A549 (cell line): ENCODE results near the gene TNS1. TPM values are rescaled to one million over a fixed set of nuclear protein-coding genes. Genes with fewer than 3 reads are reported as not detected.

ENCODE experiments used
- ATAC-seq, 2 experiments: fragments of 200-7000 bp in 1 of 2; fragments of >200 bp in 1 of 2; cut with Nextera tagmentation in 1 of 2; cut with Tn5 transposase in 1 of 2; 3 replicates each; pipeline versions ENCODE4 v1.8.0 to v1.9.1; 2018 to 2020; ENCODE audit warnings: mild to moderate bottlenecking in 1 of 2, moderate library complexity in 1 of 2
- CTCF ChIA-PET: fragments of 300-600 bp; sonication (Branson Sonifier 250); formaldehyde crosslinking; extraction: SDS; loops from one replicate; lab custom pipeline; 2021; ENCODE audit warnings: antibody characterized with exemption, inconsistent platforms; lab: Yijun Ruan, JAX
- POLR2A ChIA-PET: fragments of 350-600 bp; formaldehyde crosslinking; extraction: SDS; loops from one replicate; lab custom pipeline; 2021; ENCODE audit warnings: antibody characterized with exemption, inconsistent platforms; lab: Yijun Ruan, JAX
- DNase-seq, 2 experiments: peaks; one replicate each; pipeline versions ENCODE4 v3.0.0 to v3.0.0-alpha.2; 2011 to 2016; ENCODE audit warnings: low read depth in 1 of 2, low spot score in 1 of 2
- FAIRE-seq: peaks from 2 replicates; lab custom pipeline; 2011; peaks lifted over from hg19 to GRCh38; lab: Jason Lieb, UNC
- H3K27ac ChIP-seq, 2 experiments: fragments of >200 bp; sonication (Bioruptor Twin); formaldehyde crosslinking; 3 replicates each; pipeline ENCODE4 v1.5.1; 2016 to 2017
- H3K4me1 ChIP-seq: fragments of >200 bp; sonication (Bioruptor Twin); formaldehyde crosslinking; 3 replicates; pipeline ENCODE4 v1.6.1; 2016
- H3K4me2 ChIP-seq: fragments of >200 bp; sonication (Bioruptor Twin); formaldehyde crosslinking; 3 replicates; pipeline ENCODE4 v1.6.1; 2016
- H3K4me3 ChIP-seq: fragments of >200 bp; sonication (Bioruptor Twin); formaldehyde crosslinking; 3 replicates; pipeline ENCODE4 v1.5.1; 2016
- H3K9me3 ChIP-seq: fragments of >200 bp; sonication (Bioruptor Twin); formaldehyde crosslinking; 3 replicates; pipeline ENCODE4 v1.6.1; 2016
- ATOH8 ChIP-seq: fragments of 250-450 bp; sonication (Bioruptor Pico); IDR thresholded peaks from 2 replicates; pipeline ENCODE4 v1.5.0; 2020; ENCODE audit warnings: low read depth, mild to moderate bottlenecking, moderate library complexity
- CHD2 ChIP-seq: fragments of 150-350 bp; IDR thresholded peaks from 2 replicates; pipeline ENCODE4 v1.6.1; 2014; ENCODE audit warnings: low read length; ENCODE audit not compliant: partially characterized antibody
- CTCF ChIP-seq: fragments of >200 bp; sonication (Bioruptor Twin); formaldehyde crosslinking; IDR thresholded peaks from 3 replicates; pipeline ENCODE4 v1.5.1; 2016
- EHF ChIP-seq: fragments of 250-450 bp; sonication (Bioruptor Pico); IDR thresholded peaks from 2 replicates; pipeline ENCODE4 v1.5.0; 2020; ENCODE audit warnings: mild to moderate bottlenecking
- ESRRA ChIP-seq: fragments of 150-350 bp; IDR thresholded peaks from 2 replicates; pipeline ENCODE4 v1.6.1; 2014; ENCODE audit warnings: mild to moderate bottlenecking, low read length, borderline replicate concordance
- FOSL2 ChIP-seq, 2 experiments: fragments of 450-650 bp in 1 of 2; fragments of >200 bp in 1 of 2; sonication (Bioruptor Twin) in 1 of 2; formaldehyde crosslinking; IDR thresholded peaks; 2 replicates each; pipeline versions ENCODE4 v1.5.0 to v1.6.1; 2016 to 2020; ENCODE audit warnings: mild to moderate bottlenecking in 1 of 2, moderate library complexity in 1 of 2
- HDAC2 ChIP-seq: fragments of 200-600 bp; sonication (generic); IDR thresholded peaks from 2 replicates; pipeline ENCODE4 v1.6.1; 2016
- HOXA7 ChIP-seq: fragments of 250-450 bp; sonication (Bioruptor Pico); IDR thresholded peaks from 2 replicates; pipeline ENCODE4 v1.5.0; 2020; ENCODE audit warnings: mild to moderate bottlenecking, moderate library complexity
- KDM1A ChIP-seq: fragments of 200-600 bp; sonication (generic); IDR thresholded peaks from 2 replicates; pipeline ENCODE4 v1.6.1; 2016; ENCODE audit warnings: low read depth, mild to moderate bottlenecking
- NFE2L2 ChIP-seq: fragments of 150-350 bp; conservative IDR thresholded peaks from 2 replicates; pipeline ENCODE4 v1.6.1; 2014; ENCODE audit warnings: low read length
- NR3C1 ChIP-seq: fragments of >200 bp; sonication (Bioruptor Twin); formaldehyde crosslinking; IDR thresholded peaks from 3 replicates; pipeline ENCODE4 v1.6.1; 2017
- RAD21 ChIP-seq, 2 experiments: fragments of >200 bp in 1 of 2; sonication (Bioruptor Twin) in 1 of 2; formaldehyde crosslinking in 1 of 2; IDR thresholded peaks in 1 of 2; conservative IDR thresholded peaks in 1 of 2; 2 replicates in 1 of 2; 3 replicates in 1 of 2; pipeline ENCODE4 v1.6.1; 2012 to 2018; ENCODE audit warnings: inconsistent platforms in 1 of 2
- REST ChIP-seq: fragments of 200-600 bp; sonication (generic); IDR thresholded peaks from 2 replicates; pipeline ENCODE4 v1.6.1; 2016; ENCODE audit warnings: antibody characterized with exemption, mild to moderate bottlenecking, moderate library complexity
- SMC3 ChIP-seq: fragments of >200 bp; sonication (Bioruptor Twin); formaldehyde crosslinking; IDR thresholded peaks from 3 replicates; pipeline ENCODE4 v1.6.1; 2018; ENCODE audit warnings: inconsistent platforms
- ZNF302 ChIP-seq: fragments of 250-450 bp; sonication (Bioruptor Pico); IDR thresholded peaks from 2 replicates; pipeline ENCODE4 v1.9.0; 2021; ENCODE audit warnings: inconsistent platforms, mild to moderate bottlenecking, moderate library complexity
- WGBS: methylation state at CpG from one replicate; pipeline ENCODE4 v1.1.6; 2017; ENCODE audit errors: missing lambda C conversion rate; 5-methylcytosine and 5-hydroxymethylcytosine counted together
- polyA plus RNA-seq, 4 experiments: library from polyadenylated mRNA; depleted of rRNA in 3 of 4; stranded (reverse); fragments of >200 nt; fragmentation: RNase III in 1 of 4; extraction: RNeasy Plus Mini Kit Qiagen cat#74134 plus additional on column Dnase treatment in 1 of 4; gene quantifications; 2 replicates in 3 of 4; 3 replicates in 1 of 4; pipeline ENCODE4 v1.2.3, GENCODE V29; 2011 to 2017
- TF ChIP-seq, protein P1 (sequence below): fragments of 250-450 bp; sonication (Bioruptor Pico); IDR thresholded peaks from 2 replicates; pipeline ENCODE4 v1.5.0; 2021; ENCODE audit warnings: mild to moderate bottlenecking, moderate library complexity, borderline replicate concordance

Gene TNS1
- polyA plus RNA-seq, 2 of the 4 experiments (the other 2 are of a cell fraction) = 4.9 to 10.6 TPM

DNA sequence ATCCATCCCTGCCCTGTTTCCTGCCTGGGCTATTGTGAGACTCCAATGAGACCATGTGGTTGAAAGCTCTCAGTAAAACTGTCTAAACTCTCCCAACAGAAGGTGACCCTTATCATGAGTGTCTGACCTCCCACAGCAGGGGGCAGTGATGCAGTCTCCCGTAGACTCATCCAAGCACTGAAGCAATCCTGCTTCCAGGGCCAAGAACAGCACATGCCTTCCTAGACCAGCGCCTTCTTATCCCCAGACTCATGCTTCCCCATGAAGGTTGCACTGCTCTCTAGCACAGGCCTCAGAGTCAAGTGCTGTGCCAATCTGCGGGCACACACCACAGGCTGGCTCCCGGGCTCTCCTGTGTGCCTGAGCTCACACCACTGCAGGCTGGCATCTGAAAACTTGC, 112.3 kb downstream of the TNS1 start:
- Histone ChIP-seq H3K4me3 (no peak overlapping the region), H3K9me3 (no peaks in the 10 kb centered on the region), H3K27ac (0 out of 6 replicates have a peak overlapping the region, but pooled peaks of 1 of the 2 experiments have one; percentile 34), H3K4me2 (no peak overlapping the region), H3K4me1 (peaks cover 7% of the 10 kb centered on the region; the same call in 2 of the 3 replicates)
- POLR2A ChIA-PET = no interaction called here
- peak; percentile 21 to 33 for DNase-seq
- peak; percentile 48 to 73 for ATAC-seq
- CTCF ChIA-PET = interaction anchor here (0.9 to 11.3 kb wide), 15 partner anchors 10 to 134 kb away, joined by 3 to 112 read pairs (median 4); no protein-coding TSS in a partner anchor
- 58% methylated on average over 3 of the region's 4 CpGs for WGBS
- FAIRE-seq = no peak
- TF ChIP-seq, protein P1, sequence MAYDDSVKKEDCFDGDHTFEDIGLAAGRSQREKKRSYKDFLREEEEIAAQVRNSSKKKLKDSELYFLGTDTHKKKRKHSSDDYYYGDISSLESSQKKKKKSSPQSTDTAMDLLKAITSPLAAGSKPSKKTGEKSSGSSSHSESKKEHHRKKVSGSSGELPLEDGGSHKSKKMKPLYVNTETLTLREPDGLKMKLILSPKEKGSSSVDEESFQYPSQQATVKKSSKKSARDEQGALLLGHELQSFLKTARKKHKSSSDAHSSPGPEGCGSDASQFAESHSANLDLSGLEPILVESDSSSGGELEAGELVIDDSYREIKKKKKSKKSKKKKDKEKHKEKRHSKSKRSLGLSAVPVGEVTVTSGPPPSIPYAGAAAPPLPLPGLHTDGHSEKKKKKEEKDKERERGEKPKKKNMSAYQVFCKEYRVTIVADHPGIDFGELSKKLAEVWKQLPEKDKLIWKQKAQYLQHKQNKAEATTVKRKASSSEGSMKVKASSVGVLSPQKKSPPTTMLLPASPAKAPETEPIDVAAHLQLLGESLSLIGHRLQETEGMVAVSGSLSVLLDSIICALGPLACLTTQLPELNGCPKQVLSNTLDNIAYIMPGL (CRISPR knock-in tag) = no peak
- TF ChIP-seq SMC3 (peak; percentile 48; the same call in 2 of the 3 replicates), RAD21 (conservative IDR thresholded peaks at IDR 0.05 in 1 of 2, IDR thresholded peaks at IDR 0.05 in 1 of 2) (peak; percentile 30 to 42; a peak in 2 of 5 replicates), KDM1A (no peak), REST (no peak), NR3C1 (no peak), CTCF (peak; percentile 27; the same call in 1 of the 3 replicates), ZNF302 (CRISPR knock-in tag) (no peak), ESRRA (no peak)

DNA sequence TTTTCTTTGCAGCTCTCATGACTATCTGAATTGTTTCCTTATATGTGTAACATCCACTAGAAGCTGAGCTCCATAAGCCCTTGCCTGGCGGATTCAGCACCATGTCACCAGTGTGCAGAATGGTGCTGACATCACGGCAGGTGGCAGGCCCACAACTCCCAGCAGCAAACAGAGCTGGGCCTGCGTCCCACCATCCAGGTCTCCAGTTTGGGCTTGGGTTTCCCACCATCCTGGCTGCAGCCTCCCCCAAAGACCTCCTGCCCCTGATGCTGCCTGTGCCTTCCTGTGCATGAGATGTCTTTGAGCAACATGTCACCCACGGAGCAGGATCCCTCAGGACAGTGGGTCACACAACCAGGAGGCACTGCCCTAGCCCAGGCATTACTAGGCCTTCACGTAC, 113.1 kb downstream of the TNS1 start:
- CTCF ChIA-PET = interaction anchor here (0.9 to 11.3 kb wide), 15 partner anchors 9 to 137 kb away, joined by 3 to 112 read pairs (median 7); no protein-coding TSS in a partner anchor
- no peaks in the 10 kb centered on the region for H3K9me3 ChIP-seq
- TF ChIP-seq ZNF302 (CRISPR knock-in tag) (no peak), FOSL2 (IDR thresholded peaks at IDR 0.05) (no peak), FOSL2 (CRISPR knock-in tag; IDR thresholded peaks at IDR 0.05) (no peak), CHD2 (no peak), NFE2L2 (no peak), EHF (no peak), HDAC2 (no peak), ATOH8 (CRISPR knock-in tag) (no peak), HOXA7 (CRISPR knock-in tag) (no peak)
- TF ChIP-seq, all 56 proteins: peak for 0
- H3K4me1 ChIP-seq = peaks cover 7% of the 10 kb centered on the region; the same call in 2 of the 3 replicates
- no peak overlapping the region for H3K27ac ChIP-seq
- H3K4me2 ChIP-seq = no peak overlapping the region
- 81% methylated on average over 5 of the region's 5 CpGs for WGBS
- ATAC-seq = no peak
- POLR2A ChIA-PET = no interaction called here
- no peak for DNase-seq
- H3K4me3 ChIP-seq = no peak overlapping the region
- no peak for FAIRE-seq
